ENCODE results near the gene MOSMO.

The MOSMO gene

GRCh38 chr16:22073350-22073749, 65.4 kb downstream of the MOSMO start:
- TF ChIP-seq ZNF274 (IDR thresholded peaks at IDR 0.05; ENCODE audit: low read depth, low read length) (no peak), YY1 (IDR thresholded peaks at IDR 0.05; ENCODE audit: insufficient read depth, insufficient read length) (no peak), SUZ12 (IDR thresholded peaks at IDR 0.05; ENCODE audit: extremely low read depth, insufficient read depth, insufficient read length) (no peak)
- H3K36me3 ChIP-seq (ENCODE audit: insufficient read depth, insufficient read length, low read length) = peaks cover 6% of the 10 kb centered on the region
- H3K4me1 ChIP-seq (ENCODE audit: insufficient read depth, insufficient read length) = no peaks in the 10 kb centered on the region
- DNase-seq (ENCODE audit: low read depth, low spot score) = no peak
- H3K9ac ChIP-seq (ENCODE audit: insufficient read length, low read depth) = no peak overlapping the region
- H3K27me3 ChIP-seq (ENCODE audit: insufficient read depth, insufficient read length) = no peaks in the 10 kb centered on the region
- H3K9me3 ChIP-seq (ENCODE audit: insufficient read depth, low read length) = peaks cover under 1% of the 10 kb centered on the region; the same call in 1 of the 2 replicates
- H3K4me3 ChIP-seq (ENCODE audit: insufficient read length, low read depth) = no peak overlapping the region

DNA sequence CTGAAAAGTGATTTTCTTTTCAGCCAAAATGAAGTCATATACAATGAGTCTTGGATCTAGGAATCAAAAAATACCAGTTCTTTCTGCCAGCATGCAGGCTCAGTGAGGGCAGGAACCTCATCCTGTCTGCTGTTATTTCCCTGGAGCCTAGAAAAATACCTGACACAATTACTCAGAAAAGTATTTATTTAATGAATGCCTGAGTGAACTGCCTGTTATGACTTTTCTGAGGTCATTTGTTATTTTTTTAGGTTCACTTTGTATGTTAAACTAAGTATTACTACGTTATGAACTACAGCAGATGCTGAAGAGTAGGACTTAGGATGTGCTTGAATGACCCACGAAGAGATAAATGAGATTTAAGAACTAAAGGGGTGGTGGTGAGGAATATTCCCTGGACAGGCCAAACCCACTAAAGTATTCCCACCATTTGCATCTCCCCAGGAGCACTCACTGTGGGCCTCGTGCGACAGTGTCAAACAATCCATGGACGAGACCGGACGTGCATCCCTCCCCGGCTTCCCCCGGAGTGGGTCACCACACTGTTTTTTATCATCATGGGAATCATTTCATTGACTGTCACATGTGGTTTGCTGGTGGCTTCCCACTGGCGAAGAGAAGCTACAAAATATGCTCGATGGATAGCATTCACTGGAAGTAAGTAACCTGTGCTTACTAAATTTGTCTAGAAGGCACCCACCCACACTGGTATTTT, 67.3 kb downstream of the MOSMO start:
- no peaks in the 10 kb centered on the region for H3K9me3 ChIP-seq (ENCODE audit: insufficient read depth, low read length)
- peaks cover 6% of the 10 kb centered on the region for H3K36me3 ChIP-seq (ENCODE audit: insufficient read depth, insufficient read length, low read length)
- no peaks in the 10 kb centered on the region for H3K4me1 ChIP-seq (ENCODE audit: insufficient read depth, insufficient read length)
- H3K9ac ChIP-seq (ENCODE audit: insufficient read length, low read depth) = no peak overlapping the region
- H3K4me3 ChIP-seq (ENCODE audit: insufficient read length, low read depth) = no peak overlapping the region
- no peak for TF ChIP-seq YY1 (IDR thresholded peaks at IDR 0.05; ENCODE audit: insufficient read depth, insufficient read length)
- TF ChIP-seq ZNF274 (IDR thresholded peaks at IDR 0.05; ENCODE audit: low read depth, low read length) = no peak
- no peak for TF ChIP-seq SUZ12 (IDR thresholded peaks at IDR 0.05; ENCODE audit: extremely low read depth, insufficient read depth, insufficient read length)
- no peak for DNase-seq (ENCODE audit: low read depth, low spot score)
- H3K27me3 ChIP-seq (ENCODE audit: insufficient read depth, insufficient read length) = no peaks in the 10 kb centered on the region

- Histone ChIP-seq H3K9me3 (ENCODE audit: insufficient read depth, low read length) (no peaks in the 10 kb centered on the region), H3K4me1 (ENCODE audit: insufficient read depth, insufficient read length) (no peaks in the 10 kb centered on the region), H3K27me3 (ENCODE audit: insufficient read depth, insufficient read length) (no peaks in the 10 kb centered on the region), H3K36me3 (ENCODE audit: insufficient read depth, insufficient read length, low read length) (peaks cover 6% of the 10 kb centered on the region), H3K9ac (ENCODE audit: insufficient read length, low read depth) (no peak overlapping the region), H3K4me3 (ENCODE audit: insufficient read length, low read depth) (no peak overlapping the region)
- no peak for TF ChIP-seq ZNF274 (IDR thresholded peaks at IDR 0.05; ENCODE audit: low read depth, low read length)
- DNase-seq (ENCODE audit: low read depth, low spot score) = no peak
These were observed 67.9 kb downstream of the MOSMO start for GRCh38 chr16:22075776-22076175.

GRCh38 chr16:22077700-22078313, 69.9 kb downstream of the MOSMO start:
- no peaks in the 10 kb centered on the region for H3K4me1 ChIP-seq (ENCODE audit: insufficient read depth, insufficient read length)
- H3K36me3 ChIP-seq (ENCODE audit: insufficient read depth, insufficient read length, low read length) = peaks cover 6% of the 10 kb centered on the region
- H3K9ac ChIP-seq (ENCODE audit: insufficient read length, low read depth) = no peak overlapping the region
- no peak overlapping the region for H3K4me3 ChIP-seq (ENCODE audit: insufficient read length, low read depth)
- TF ChIP-seq YY1 (IDR thresholded peaks at IDR 0.05; ENCODE audit: insufficient read depth, insufficient read length) = no peak
- TF ChIP-seq SUZ12 (IDR thresholded peaks at IDR 0.05; ENCODE audit: extremely low read depth, insufficient read depth, insufficient read length) = no peak
- TF ChIP-seq ZNF274 (IDR thresholded peaks at IDR 0.05; ENCODE audit: low read depth, low read length) = no peak
- H3K27me3 ChIP-seq (ENCODE audit: insufficient read depth, insufficient read length) = no peaks in the 10 kb centered on the region
- H3K9me3 ChIP-seq (ENCODE audit: insufficient read depth, low read length) = no peaks in the 10 kb centered on the region
- peak; percentile 38 for DNase-seq (ENCODE audit: low read depth, low spot score)

DNA sequence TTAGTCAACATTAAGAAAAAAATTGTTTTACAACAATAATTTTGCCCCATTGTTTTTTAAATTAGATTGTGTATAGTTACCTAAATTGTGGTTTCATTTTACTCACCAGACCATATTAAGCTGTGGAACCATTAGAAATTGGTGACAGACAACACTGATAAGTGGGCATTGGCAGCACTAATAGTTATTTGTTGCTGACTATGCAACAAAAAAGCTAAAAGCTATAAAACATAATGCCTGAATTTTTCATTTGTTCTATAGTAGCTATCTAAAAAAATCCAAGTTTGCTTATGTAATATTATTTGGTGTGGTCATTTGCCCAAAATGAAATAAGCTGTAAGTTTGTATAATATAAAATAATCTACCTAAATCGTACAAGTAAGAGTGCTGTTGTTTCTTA, 70.7 kb downstream of the MOSMO start:
- no peak for DNase-seq (ENCODE audit: low read depth, low spot score)
- no peaks in the 10 kb centered on the region for H3K27me3 ChIP-seq (ENCODE audit: insufficient read depth, insufficient read length)
- peaks cover 6% of the 10 kb centered on the region for H3K36me3 ChIP-seq (ENCODE audit: insufficient read depth, insufficient read length, low read length)
- no peak overlapping the region for H3K9ac ChIP-seq (ENCODE audit: insufficient read length, low read depth)
- H3K9me3 ChIP-seq (ENCODE audit: insufficient read depth, low read length) = no peaks in the 10 kb centered on the region
- no peak overlapping the region for H3K4me3 ChIP-seq (ENCODE audit: insufficient read length, low read depth)
- H3K4me1 ChIP-seq (ENCODE audit: insufficient read depth, insufficient read length) = no peaks in the 10 kb centered on the region
- TF ChIP-seq ZNF274 (IDR thresholded peaks at IDR 0.05; ENCODE audit: low read depth, low read length) (no peak), YY1 (IDR thresholded peaks at IDR 0.05; ENCODE audit: insufficient read depth, insufficient read length) (no peak), SUZ12 (IDR thresholded peaks at IDR 0.05; ENCODE audit: extremely low read depth, insufficient read depth, insufficient read length) (no peak)

DNA sequence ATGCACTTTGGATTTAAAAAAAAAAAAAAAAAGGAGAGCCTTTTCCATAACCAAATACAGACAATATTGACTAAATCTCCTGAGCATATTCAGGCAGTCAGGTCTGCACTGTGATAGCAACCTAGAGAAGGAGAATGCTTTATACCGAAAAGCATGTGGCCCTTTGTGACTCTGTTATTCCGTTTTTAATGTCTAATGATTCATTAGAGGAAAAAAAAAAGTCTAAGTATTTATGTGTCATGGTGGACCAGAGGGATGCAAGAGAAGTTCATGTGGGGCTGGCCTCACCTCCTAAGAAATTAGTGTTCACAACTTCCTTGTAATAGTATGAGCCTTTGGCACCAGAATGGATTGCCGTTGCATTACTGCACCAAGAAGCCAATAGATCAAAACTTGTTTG, 73.1 kb downstream of the MOSMO start:
- no peaks in the 10 kb centered on the region for H3K9me3 ChIP-seq (ENCODE audit: insufficient read depth, low read length)
- no peak overlapping the region for H3K9ac ChIP-seq (ENCODE audit: insufficient read length, low read depth)
- H3K36me3 ChIP-seq (ENCODE audit: insufficient read depth, insufficient read length, low read length) = peaks cover 3% of the 10 kb centered on the region
- no peak for DNase-seq (ENCODE audit: low read depth, low spot score)
- TF ChIP-seq SUZ12 (IDR thresholded peaks at IDR 0.05; ENCODE audit: extremely low read depth, insufficient read depth, insufficient read length) = no peak
- no peak for TF ChIP-seq ZNF274 (IDR thresholded peaks at IDR 0.05; ENCODE audit: low read depth, low read length)
- no peak for TF ChIP-seq YY1 (IDR thresholded peaks at IDR 0.05; ENCODE audit: insufficient read depth, insufficient read length)
- no peaks in the 10 kb centered on the region for H3K27me3 ChIP-seq (ENCODE audit: insufficient read depth, insufficient read length)
- H3K4me1 ChIP-seq (ENCODE audit: insufficient read depth, insufficient read length) = no peaks in the 10 kb centered on the region
- H3K4me3 ChIP-seq (ENCODE audit: insufficient read length, low read depth) = no peak overlapping the region

DNA sequence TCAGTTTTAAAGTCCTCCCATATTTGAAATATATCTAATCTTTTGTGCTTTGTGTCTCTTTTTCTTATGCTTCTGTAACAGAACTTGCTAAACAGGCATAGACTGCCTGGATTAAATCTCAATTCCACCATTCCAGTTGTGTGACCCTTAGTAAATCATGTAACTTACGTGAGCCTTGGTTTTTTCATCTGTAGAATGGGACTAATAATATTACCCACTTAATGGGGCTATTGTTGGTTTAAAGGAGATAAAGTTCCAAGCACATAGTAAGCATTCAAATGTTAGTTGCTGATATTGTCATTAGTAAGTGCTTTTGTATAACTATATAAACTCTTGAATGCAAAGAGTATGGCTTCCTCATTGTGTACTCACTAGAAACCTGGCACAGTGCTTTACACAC, 78.5 kb downstream of the MOSMO start:
- DNase-seq (ENCODE audit: low read depth, low spot score) = no peak
- no peak overlapping the region for H3K9ac ChIP-seq (ENCODE audit: insufficient read length, low read depth)
- no peaks in the 10 kb centered on the region for H3K36me3 ChIP-seq (ENCODE audit: insufficient read depth, insufficient read length, low read length)
- no peaks in the 10 kb centered on the region for H3K27me3 ChIP-seq (ENCODE audit: insufficient read depth, insufficient read length)
- no peak overlapping the region for H3K4me3 ChIP-seq (ENCODE audit: insufficient read length, low read depth)
- TF ChIP-seq ZNF274 (IDR thresholded peaks at IDR 0.05; ENCODE audit: low read depth, low read length) = no peak
- no peak for TF ChIP-seq SUZ12 (IDR thresholded peaks at IDR 0.05; ENCODE audit: extremely low read depth, insufficient read depth, insufficient read length)
- no peak for TF ChIP-seq YY1 (IDR thresholded peaks at IDR 0.05; ENCODE audit: insufficient read depth, insufficient read length)
- no peaks in the 10 kb centered on the region for H3K4me1 ChIP-seq (ENCODE audit: insufficient read depth, insufficient read length)
- no peaks in the 10 kb centered on the region for H3K9me3 ChIP-seq (ENCODE audit: insufficient read depth, low read length)
